Nephron progenitor cell (in vitro differentiated cells): ENCODE results near the gene MRTFA.

ENCODE experiments used
- DNase-seq: peaks from one replicate; pipeline ENCODE4 v3.0.0; 2021
- H3K27ac Mint-ChIP-seq: 2 replicates; pipeline ENCODE4 v1.8.0; 2021; ENCODE audit warnings: mild to moderate bottlenecking, moderate library complexity, mixed read lengths
- H3K27me3 Mint-ChIP-seq: 2 replicates; pipeline ENCODE4 v1.8.0; 2021; ENCODE audit warnings: mild to moderate bottlenecking, low read depth, mixed read lengths; ENCODE audit not compliant: poor library complexity
- H3K36me3 Mint-ChIP-seq: 2 replicates; pipeline ENCODE4 v1.8.0; 2021; ENCODE audit warnings: low read depth, mixed read lengths
- H3K4me1 Mint-ChIP-seq: 2 replicates; pipeline ENCODE4 v1.8.0; 2021; ENCODE audit warnings: mixed read lengths
- H3K4me3 Mint-ChIP-seq: 2 replicates; pipeline ENCODE4 v1.8.0; 2021; ENCODE audit warnings: mild to moderate bottlenecking, moderate library complexity, mixed read lengths
- H3K9me3 Mint-ChIP-seq: 2 replicates; pipeline ENCODE4 v1.8.0; 2021; ENCODE audit warnings: mild to moderate bottlenecking, moderate library complexity, mixed read lengths
- TF ChIP-seq, protein P1 (sequence below): fragments of 200-600 bp; sonication (generic); IDR thresholded peaks from 2 replicates; pipeline ENCODE4 v1.5.0; 2021; ENCODE audit warnings: antibody characterized with exemption

The MRTFA gene

GRCh38 chr22:40374567-40374966 is 262.0 kb downstream of the MRTFA start:
- Mint-ChIP-seq H3K27ac (no peak overlapping the region), H3K27me3 (peaks cover 3% of the 10 kb centered on the region), H3K9me3 (no peaks in the 10 kb centered on the region), H3K36me3 (peaks cover 18% of the 10 kb centered on the region), H3K4me3 (no peak overlapping the region), H3K4me1 (peaks cover 17% of the 10 kb centered on the region)
- no peak for DNase-seq
- TF ChIP-seq, protein P1, sequence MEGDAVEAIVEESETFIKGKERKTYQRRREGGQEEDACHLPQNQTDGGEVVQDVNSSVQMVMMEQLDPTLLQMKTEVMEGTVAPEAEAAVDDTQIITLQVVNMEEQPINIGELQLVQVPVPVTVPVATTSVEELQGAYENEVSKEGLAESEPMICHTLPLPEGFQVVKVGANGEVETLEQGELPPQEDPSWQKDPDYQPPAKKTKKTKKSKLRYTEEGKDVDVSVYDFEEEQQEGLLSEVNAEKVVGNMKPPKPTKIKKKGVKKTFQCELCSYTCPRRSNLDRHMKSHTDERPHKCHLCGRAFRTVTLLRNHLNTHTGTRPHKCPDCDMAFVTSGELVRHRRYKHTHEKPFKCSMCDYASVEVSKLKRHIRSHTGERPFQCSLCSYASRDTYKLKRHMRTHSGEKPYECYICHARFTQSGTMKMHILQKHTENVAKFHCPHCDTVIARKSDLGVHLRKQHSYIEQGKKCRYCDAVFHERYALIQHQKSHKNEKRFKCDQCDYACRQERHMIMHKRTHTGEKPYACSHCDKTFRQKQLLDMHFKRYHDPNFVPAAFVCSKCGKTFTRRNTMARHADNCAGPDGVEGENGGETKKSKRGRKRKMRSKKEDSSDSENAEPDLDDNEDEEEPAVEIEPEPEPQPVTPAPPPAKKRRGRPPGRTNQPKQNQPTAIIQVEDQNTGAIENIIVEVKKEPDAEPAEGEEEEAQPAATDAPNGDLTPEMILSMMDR = no peak

DNA sequence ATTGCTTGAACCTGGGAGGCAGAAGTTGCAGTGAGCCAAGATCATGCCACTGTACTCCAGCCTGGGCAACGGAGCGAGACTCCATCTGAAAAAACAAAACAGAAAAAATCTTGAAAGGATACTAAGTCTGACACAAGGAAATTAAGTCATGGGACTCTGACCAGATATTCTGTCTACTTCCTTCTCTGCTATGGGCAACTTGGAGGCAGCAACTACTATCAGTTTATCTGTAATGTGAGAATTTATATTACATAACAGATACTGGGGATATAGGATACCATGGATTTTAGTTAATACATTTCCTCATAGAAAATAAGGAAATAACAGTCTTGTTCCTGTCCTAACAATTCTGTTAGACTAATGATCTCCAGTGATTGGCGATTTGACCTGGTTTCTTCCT is 267.7 kb downstream of the MRTFA start:
- no peak for DNase-seq
- peaks cover 57% of the 10 kb centered on the region for H3K36me3 Mint-ChIP-seq
- no peak overlapping the region for H3K4me3 Mint-ChIP-seq
- H3K9me3 Mint-ChIP-seq = no peaks in the 10 kb centered on the region
- peaks cover 10% of the 10 kb centered on the region for H3K4me1 Mint-ChIP-seq
- TF ChIP-seq, protein P1 = no peak
- H3K27me3 Mint-ChIP-seq = no peaks in the 10 kb centered on the region
- H3K27ac Mint-ChIP-seq = no peak overlapping the region

DNA sequence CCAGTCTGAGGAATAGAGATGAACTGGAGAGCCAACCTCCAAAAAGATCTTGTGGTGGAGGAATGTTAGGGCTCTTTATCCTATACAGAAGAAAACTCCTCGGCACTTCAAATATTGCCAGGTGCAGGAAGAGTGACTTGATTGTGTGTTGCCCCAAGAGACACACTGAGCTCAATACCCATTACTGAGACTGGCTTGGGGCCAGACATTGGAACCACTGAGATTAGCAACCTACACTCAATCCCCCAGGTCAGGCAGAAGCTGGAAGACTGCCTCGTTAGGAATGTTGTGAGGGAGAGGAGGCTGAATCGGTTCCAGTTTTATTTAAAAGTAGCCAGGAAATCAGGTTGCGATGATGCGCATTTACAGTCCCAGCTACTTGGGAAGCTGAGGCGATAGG is 268.5 kb downstream of the MRTFA start:
- Mint-ChIP-seq H3K27me3 (peaks cover 3% of the 10 kb centered on the region), H3K4me1 (peaks cover 10% of the 10 kb centered on the region), H3K4me3 (no peak overlapping the region), H3K27ac (peak overlapping the region; percentile 91), H3K9me3 (no peaks in the 10 kb centered on the region), H3K36me3 (peaks cover 60% of the 10 kb centered on the region)
- TF ChIP-seq, protein P1 = no peak
- no peak for DNase-seq

DNA sequence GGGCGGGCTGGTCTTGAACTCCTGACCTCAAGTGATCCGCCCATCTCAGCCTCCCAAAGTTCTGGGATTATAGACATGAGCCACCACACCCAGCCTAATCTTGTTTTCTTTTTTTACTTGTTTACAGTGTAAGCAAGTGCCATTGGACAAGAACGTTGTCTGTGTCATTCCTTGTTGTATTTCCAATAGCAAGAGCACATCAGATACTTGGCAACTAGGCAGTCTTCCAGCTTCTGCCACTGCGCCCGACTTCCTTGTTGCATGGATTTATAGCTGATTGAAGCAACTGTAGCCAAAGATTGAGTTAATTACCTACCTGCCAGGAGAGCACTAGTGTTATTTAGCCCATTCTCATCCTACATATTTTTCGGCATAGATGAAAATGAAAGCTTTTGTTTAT is 269.2 kb downstream of the MRTFA start:
- H3K9me3 Mint-ChIP-seq = no peaks in the 10 kb centered on the region
- TF ChIP-seq, protein P1 = no peak
- peaks cover 3% of the 10 kb centered on the region for H3K27me3 Mint-ChIP-seq
- DNase-seq = no peak
- H3K36me3 Mint-ChIP-seq = peaks cover 61% of the 10 kb centered on the region
- peak overlapping the region; percentile 4 for H3K27ac Mint-ChIP-seq
- peaks cover 10% of the 10 kb centered on the region for H3K4me1 Mint-ChIP-seq
- H3K4me3 Mint-ChIP-seq = no peak overlapping the region

DNA sequence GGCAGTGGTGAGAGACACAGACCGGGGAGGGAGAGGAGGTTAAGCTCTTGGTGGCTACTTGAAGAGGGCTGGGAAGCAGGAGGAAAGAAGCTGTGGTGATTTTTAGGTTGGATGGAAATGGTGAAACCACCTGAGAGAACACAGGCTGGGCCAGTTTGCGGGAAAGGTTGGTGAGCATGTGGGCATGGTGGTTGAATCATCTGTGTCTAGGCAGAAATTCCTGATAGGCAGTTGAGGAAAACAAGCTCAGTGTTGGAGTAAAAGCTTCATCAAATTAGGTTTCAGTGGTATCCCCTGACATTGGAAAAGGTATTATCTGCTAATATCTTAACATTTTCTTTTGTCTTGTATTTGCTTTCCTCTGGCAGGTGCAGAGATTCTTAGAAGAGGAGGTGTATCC is 270.5 kb downstream of the MRTFA start:
- Mint-ChIP-seq H3K4me3 (no peak overlapping the region), H3K27ac (no peak overlapping the region)
- DNase-seq = no peak

GRCh38 chr22:40364431-40364830 is 272.1 kb downstream of the MRTFA start:
- peaks cover 3% of the 10 kb centered on the region for H3K27me3 Mint-ChIP-seq
- H3K4me1 Mint-ChIP-seq = no peaks in the 10 kb centered on the region
- no peak for DNase-seq
- H3K27ac Mint-ChIP-seq = peak overlapping the region; percentile 57
- TF ChIP-seq, protein P1 = no peak
- no peak overlapping the region for H3K4me3 Mint-ChIP-seq
- H3K9me3 Mint-ChIP-seq = no peaks in the 10 kb centered on the region
- H3K36me3 Mint-ChIP-seq = peaks cover 85% of the 10 kb centered on the region

More for the DNA sequence above, 270.5 kb downstream of the MRTFA start:
- no peaks in the 10 kb centered on the region for H3K9me3 Mint-ChIP-seq
- peaks cover 3% of the 10 kb centered on the region for H3K4me1 Mint-ChIP-seq
- peaks cover 3% of the 10 kb centered on the region for H3K27me3 Mint-ChIP-seq
- H3K36me3 Mint-ChIP-seq = peaks cover 72% of the 10 kb centered on the region
- TF ChIP-seq, protein P1 = no peak
